H1 (cell line): ENCODE data around the gene THOC5. TPM values are rescaled to one million over a fixed set of nuclear protein-coding genes. Genes with fewer than 3 reads are reported as not detected.

Experiments
- CTCF ChIA-PET: fragments of 300-600 bp; sonication (Branson Sonifier 250); formaldehyde crosslinking; loops from one replicate; lab custom pipeline; 2021; ENCODE audit not compliant: partially characterized antibody; lab: Charles Lee
- POLR2A ChIA-PET: fragments of 300-600 bp; sonication (Branson Sonifier 250); formaldehyde crosslinking; loops from one replicate; lab custom pipeline; 2021; ENCODE audit warnings: inconsistent platforms; ENCODE audit not compliant: partially characterized antibody; lab: Charles Lee
- DNase-seq, 2 experiments: peaks; one replicate each; pipeline versions ENCODE4 v3.0.0 to v3.0.0-alpha.2; 2010 to 2022; ENCODE audit warnings: low spot score in 2 of 2, low read depth in 1 of 2, mixed read lengths in 1 of 2
- FAIRE-seq: peaks from 2 replicates; lab custom pipeline; 2011; peaks lifted over from hg19 to GRCh38; lab: Jason Lieb, UNC
- H2AFZ ChIP-seq: 2 replicates; pipeline ENCODE4 v1.8.1; 2012; ENCODE audit warnings: low read length, inconsistent platforms
- H2AK5ac ChIP-seq: 2 replicates; pipeline ENCODE4 v1.6.1; 2013; ENCODE audit warnings: low read depth, low read length
- H2BK120ac ChIP-seq: replicated peaks from 2 replicates; pipeline ENCODE3; 2013; ENCODE audit warnings: low read depth, low read length, inconsistent platforms
- H2BK12ac ChIP-seq: 2 replicates; pipeline ENCODE4 v1.6.1; 2013; ENCODE audit warnings: low read depth, low read length
- H2BK15ac ChIP-seq: 2 replicates; pipeline ENCODE4 v1.6.1; 2013; ENCODE audit warnings: low read length
- H2BK20ac ChIP-seq: 2 replicates; pipeline ENCODE4 v1.6.1; 2013; ENCODE audit warnings: low read length
- H2BK5ac ChIP-seq: 2 replicates; pipeline ENCODE4 v1.6.1; 2013; ENCODE audit warnings: low read depth, low read length
- H3K14ac ChIP-seq: 2 replicates; pipeline ENCODE4 v1.6.1; 2013; ENCODE audit warnings: inconsistent platforms; ENCODE audit not compliant: insufficient read length
- H3K18ac ChIP-seq: 2 replicates; pipeline ENCODE4 v1.6.1; 2013; ENCODE audit warnings: low read length; ENCODE audit errors: extremely low read depth
- H3K23ac ChIP-seq: 2 replicates; pipeline ENCODE4 v1.6.1; 2013; ENCODE audit warnings: inconsistent platforms; ENCODE audit not compliant: insufficient read length
- H3K23me2 ChIP-seq: 2 replicates; pipeline ENCODE4 v1.6.1; 2013; ENCODE audit warnings: low read depth, low read length
- H3K27ac ChIP-seq: 2 replicates; pipeline ENCODE4 v1.6.1; 2011; ENCODE audit warnings: low read depth, low read length, inconsistent platforms
- H3K27me3 ChIP-seq, 4 experiments: replicated peaks in 1 of 4; 1 replicate in 1 of 4; 2 replicates in 3 of 4; pipeline versions ENCODE4 v1.6.1 to v1.8.1; 2011 to 2013; ENCODE audit warnings: low read length in 3 of 4, mild to moderate bottlenecking in 3 of 4, inconsistent platforms in 2 of 4, mixed read lengths in 2 of 4, moderate library complexity in 1 of 4; ENCODE audit not compliant: control insufficient read depth in 3 of 4, insufficient read depth in 3 of 4; ENCODE audit errors: extremely low read depth in 1 of 4
- H3K36me3 ChIP-seq, 4 experiments: 2 replicates each; pipeline versions ENCODE4 v1.6.1 to v1.8.1; 2011 to 2013; ENCODE audit warnings: mild to moderate bottlenecking in 4 of 4, low read length in 3 of 4, moderate library complexity in 2 of 4, control low read depth in 1 of 4, inconsistent platforms in 1 of 4; ENCODE audit not compliant: insufficient read depth in 4 of 4, control insufficient read depth in 2 of 4
- H3K4ac ChIP-seq: replicated peaks from 2 replicates; pipeline ENCODE3; 2013; ENCODE audit warnings: low read length, low read depth, mixed read lengths, inconsistent platforms; ENCODE audit not compliant: insufficient read length
- H3K4me1 ChIP-seq, 4 experiments: replicated peaks in 1 of 4; 1 replicate in 1 of 4; 2 replicates in 3 of 4; pipeline versions ENCODE4 v1.6.1 to v1.8.1; 2011 to 2013; ENCODE audit warnings: low read length in 3 of 4, inconsistent platforms in 2 of 4, mixed read lengths in 1 of 4; ENCODE audit not compliant: insufficient read depth in 4 of 4, control insufficient read depth in 3 of 4
- H3K4me2 ChIP-seq, 2 experiments: 2 replicates each; pipeline versions ENCODE4 v1.6.1 to v1.8.1; 2011 to 2013; ENCODE audit warnings: low read depth in 2 of 2, low read length in 2 of 2, control low read depth in 1 of 2, inconsistent platforms in 1 of 2, mild to moderate bottlenecking in 1 of 2; ENCODE audit not compliant: insufficient read depth in 1 of 2
- H3K4me3 ChIP-seq, 4 experiments: fragments of 200-600, 300-600 bp in 1 of 4; sonication (generic), shearing (Covaris generic), sonication (Bioruptor Twin) in 1 of 4; 2 replicates each; pipeline versions ENCODE4 v1.5.1 to v1.8.1; 2011 to 2016; ENCODE audit warnings: low read length in 4 of 4, low read depth in 3 of 4, control low read depth in 2 of 4, inconsistent platforms in 2 of 4, mild to moderate bottlenecking in 2 of 4, mixed read lengths in 1 of 4, moderate library complexity in 1 of 4; ENCODE audit not compliant: insufficient read depth in 2 of 4; ENCODE audit errors: extremely low read depth in 1 of 4
- H3K56ac ChIP-seq: replicated peaks from 2 replicates; pipeline ENCODE3; 2013; ENCODE audit warnings: low read depth, mild to moderate bottlenecking, mixed read lengths, low read length, inconsistent platforms; ENCODE audit not compliant: insufficient read length
- H3K79me1 ChIP-seq: 2 replicates; pipeline ENCODE4 v1.6.1; 2013; ENCODE audit warnings: low read depth, low read length, control low read depth
- H3K79me2 ChIP-seq, 2 experiments: 2 replicates each; pipeline versions ENCODE4 v1.6.1 to v1.8.1; 2012 to 2013; ENCODE audit warnings: low read length in 2 of 2, mild to moderate bottlenecking in 2 of 2, inconsistent platforms in 1 of 2; ENCODE audit not compliant: insufficient read depth in 2 of 2, control insufficient read depth in 1 of 2
- H3K9ac ChIP-seq, 4 experiments: replicated peaks in 1 of 4; 1 replicate in 1 of 4; 2 replicates in 3 of 4; pipeline versions ENCODE4 v1.6.1 to v1.8.1; 2011 to 2013; ENCODE audit warnings: low read depth in 3 of 4, low read length in 3 of 4, control low read depth in 2 of 4, mild to moderate bottlenecking in 2 of 4, moderate library complexity in 2 of 4, inconsistent platforms in 1 of 4; ENCODE audit errors: extremely low read depth in 1 of 4
- H3K9me3 ChIP-seq, 2 experiments: 2 replicates each; pipeline versions ENCODE4 v1.6.1 to v1.8.1; 2012 to 2013; ENCODE audit warnings: mild to moderate bottlenecking in 2 of 2, moderate library complexity in 2 of 2, control low read depth in 1 of 2, inconsistent platforms in 1 of 2, low read depth in 1 of 2, low read length in 1 of 2, mixed read lengths in 1 of 2; ENCODE audit not compliant: insufficient read depth in 2 of 2
- H4K20me1 ChIP-seq, 2 experiments: replicated peaks in 1 of 2; 2 replicates each; pipeline versions ENCODE3 to v1.8.1; 2011 to 2013; ENCODE audit warnings: inconsistent platforms in 2 of 2, low read length in 2 of 2, mild to moderate bottlenecking in 1 of 2; ENCODE audit not compliant: insufficient read depth in 2 of 2, control insufficient read depth in 1 of 2
- H4K5ac ChIP-seq: 2 replicates; pipeline ENCODE4 v1.6.1; 2013; ENCODE audit warnings: low read length, low read depth, mixed read lengths, inconsistent platforms; ENCODE audit not compliant: insufficient read length
- H4K8ac ChIP-seq: 2 replicates; pipeline ENCODE4 v1.8.0; 2013; ENCODE audit warnings: mild to moderate bottlenecking, moderate library complexity, low read length, inconsistent platforms; ENCODE audit not compliant: insufficient read depth; ENCODE audit errors: extremely low read depth
- H4K91ac ChIP-seq: replicated peaks from 2 replicates; pipeline ENCODE3; 2013; ENCODE audit warnings: low read length, mixed read lengths, inconsistent platforms; ENCODE audit not compliant: insufficient read length
- ASH2L ChIP-seq: fragments of 200-600, 300-600 bp; sonication (generic); IDR thresholded peaks from one replicate; pipeline ENCODE4 v1.7.1; 2017; ENCODE audit warnings: low read length
- CEBPB ChIP-seq: IDR thresholded peaks from 2 replicates; pipeline ENCODE4 v1.6.1; 2012; ENCODE audit warnings: low read depth, low read length
- CTCF ChIP-seq, 3 experiments: IDR thresholded peaks; 1 replicate in 2 of 3; 2 replicates in 1 of 3; pipeline versions ENCODE4 v1.5.1 to v1.6.1; 2011; ENCODE audit warnings: low read length in 3 of 3, mild to moderate bottlenecking in 3 of 3, inconsistent platforms in 2 of 3, low read depth in 1 of 3, moderate library complexity in 1 of 3; ENCODE audit not compliant: insufficient read depth in 1 of 3; ENCODE audit errors: control extremely low read depth in 1 of 3
- EGR1 ChIP-seq: IDR thresholded peaks from 2 replicates; pipeline ENCODE4 v1.6.1; 2011; ENCODE audit warnings: low read depth, low read length, borderline replicate concordance
- POLR2AphosphoS5 ChIP-seq: IDR thresholded peaks from 2 replicates; pipeline ENCODE4 v1.6.1; 2011; ENCODE audit warnings: low read depth, low read length
- SIX5 ChIP-seq: IDR thresholded peaks from 2 replicates; pipeline ENCODE4 v1.6.1; 2011; ENCODE audit warnings: mild to moderate bottlenecking, low read depth, low read length
- SRF ChIP-seq: IDR thresholded peaks from 2 replicates; pipeline ENCODE4 v1.6.1; 2011; ENCODE audit warnings: mild to moderate bottlenecking, low read depth, low read length, moderate library complexity
- WGBS, 2 experiments: shearing (Covaris generic) in 1 of 2; methylation state at CpG; one replicate each; pipeline versions ENCODE4 v1.1.6 to v1.1.7; 2013 to 2015; ENCODE audit warnings: low lambda C conversion rate in 2 of 2, mixed read lengths in 2 of 2, inconsistent platforms in 1 of 2, low coverage in 1 of 2, missing lambda C conversion rate in 1 of 2; ENCODE audit not compliant: insufficient replicate concordance in 2 of 2, insufficient coverage in 1 of 2, insufficient read length in 1 of 2; ENCODE audit errors: extremely low coverage in 1 of 2, missing lambda C conversion rate in 1 of 2; 5-methylcytosine and 5-hydroxymethylcytosine counted together
- polyA plus RNA-seq, 7 experiments: library from polyadenylated mRNA; depleted of rRNA in 3 of 7; stranded (reverse) in 5 of 7; unstranded in 2 of 7; fragments of >200 nt in 5 of 7; fragments of 200-250 nt in 2 of 7; gene quantifications; 1 replicate in 5 of 7; 2 replicates in 1 of 7; 4 replicates in 1 of 7; pipeline versions ENCODE4 v1.2.1 to v1.2.3, GENCODE V29; 2011 to 2013; ENCODE audit warnings: missing spikeins in 2 of 7, mixed read lengths in 2 of 7
- total RNA-seq: library from RNA; stranded (reverse); fragmentation: NEBNext Ultra II Directional; extraction: Animal tissue kit (Norgen Biotek cat#: 25700); gene quantifications from 2 replicates; pipeline ENCODE4 v1.2.1, GENCODE V29; 2021
- TF ChIP-seq, protein P1 (sequence below): IDR thresholded peaks from 2 replicates; pipeline ENCODE4 v1.6.1; 2012; ENCODE audit warnings: low read length, inconsistent platforms

Gene THOC5
- total and polyA plus RNA-seq, 2 of the 8 experiments (the other 6 are each of a cell fraction or from before 2014, with no cell fraction given), result 27.7 to 65.7 TPM

DNA sequence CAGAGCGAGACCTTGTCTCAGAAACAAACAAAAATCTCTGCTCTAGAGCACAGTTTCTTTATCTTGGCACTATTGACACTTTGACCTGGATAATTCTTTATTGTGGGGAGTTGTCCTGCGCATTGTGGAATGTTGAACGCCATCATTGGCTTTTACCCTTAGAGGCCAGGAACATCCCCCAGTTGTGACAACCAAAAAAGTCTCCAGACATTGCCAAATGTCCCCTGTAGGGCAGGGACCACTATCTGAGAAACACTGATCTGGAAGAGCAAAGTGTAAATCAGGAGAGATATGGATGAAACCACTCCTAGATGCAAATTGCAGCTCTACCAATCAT, 45.1 kb upstream of the THOC5 start:
- Histone ChIP-seq H3K36me3 (no peaks in the 10 kb centered on the region), H3K79me1 (no peaks in the 10 kb centered on the region), H3K4me1 (no peaks in the 10 kb centered on the region), H3K9ac (no peak overlapping the region), H4K20me1 (no peaks in the 10 kb centered on the region), H3K14ac (no peak overlapping the region), H4K91ac (no peak overlapping the region), H3K9me3 (no peaks in the 10 kb centered on the region), H3K56ac (no peak overlapping the region), H3K4ac (no peak overlapping the region), H3K23ac (no peak overlapping the region), H3K79me2 (no peaks in the 10 kb centered on the region), H2BK20ac (no peak overlapping the region), H3K27ac (no peak overlapping the region), H3K18ac (no peak overlapping the region), H2AK5ac (no peak overlapping the region), H3K27me3 (no peaks in the 10 kb centered on the region), H2BK12ac (no peak overlapping the region), H4K5ac (no peak overlapping the region), H2BK15ac (no peak overlapping the region), H3K4me3 (no peak overlapping the region), H4K8ac (no peak overlapping the region), H2BK120ac (no peak overlapping the region), H2BK5ac (no peak overlapping the region), H3K4me2 (no peak overlapping the region), H2AFZ (no peak overlapping the region), H3K23me2 (no peaks in the 10 kb centered on the region)
- CTCF ChIA-PET, result interaction anchor here (1.8 to 5.7 kb wide), 2 partner anchors 9 to 25 kb away, joined by 5 to 38 read pairs; no protein-coding TSS in a partner anchor
- no peak for DNase-seq
- POLR2A ChIA-PET, result interaction anchor here (1.0 to 3.6 kb wide), 3 partner anchors 8 to 242 kb away, joined by 3 to 12 read pairs (median 11); partner anchors contain the start of gene NIPSNAP1
- 95% methylated on average over 3 of the region's 3 CpGs; no CpG with 5 or more reads in 1 of the 2 experiments for WGBS, 2 experiments
- no peak for FAIRE-seq
- TF ChIP-seq SIX5 (no peak), CEBPB (no peak), CTCF (IDR thresholded peaks at IDR 0.05; ENCODE audit: control extremely low read depth in 1 of 3, insufficient read depth in 1 of 3, low read depth in 1 of 3, low read length in 3 of 3) (no peak), POLR2AphosphoS5 (no peak), SRF (no peak), ASH2L (no peak), EGR1 (no peak)
- TF ChIP-seq, protein P1, sequence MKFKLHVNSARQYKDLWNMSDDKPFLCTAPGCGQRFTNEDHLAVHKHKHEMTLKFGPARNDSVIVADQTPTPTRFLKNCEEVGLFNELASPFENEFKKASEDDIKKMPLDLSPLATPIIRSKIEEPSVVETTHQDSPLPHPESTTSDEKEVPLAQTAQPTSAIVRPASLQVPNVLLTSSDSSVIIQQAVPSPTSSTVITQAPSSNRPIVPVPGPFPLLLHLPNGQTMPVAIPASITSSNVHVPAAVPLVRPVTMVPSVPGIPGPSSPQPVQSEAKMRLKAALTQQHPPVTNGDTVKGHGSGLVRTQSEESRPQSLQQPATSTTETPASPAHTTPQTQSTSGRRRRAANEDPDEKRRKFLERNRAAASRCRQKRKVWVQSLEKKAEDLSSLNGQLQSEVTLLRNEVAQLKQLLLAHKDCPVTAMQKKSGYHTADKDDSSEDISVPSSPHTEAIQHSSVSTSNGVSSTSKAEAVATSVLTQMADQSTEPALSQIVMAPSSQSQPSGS, result no peak
